HAP-1 (cell line): ENCODE measurements around the gene OR2D3.
"Not testable (repeated sequence)": the region's sequence is repeated elsewhere in the genome, so short reads cannot be mapped to it uniquely, and the experiment has no call there.

Experiments
- DNase-seq, 2 experiments: peaks; one replicate each; pipeline ENCODE4 v3.0.0-alpha.2; 2016 to 2020; ENCODE audit warnings: low spot score in 2 of 2
- H3K27me3 ChIP-seq: fragments of 250-450 bp; sonication (Bioruptor Pico); 2 replicates; pipeline ENCODE4 v1.5.1; 2020; ENCODE audit warnings: low read depth, mild to moderate bottlenecking, moderate library complexity
- H3K36me3 ChIP-seq: fragments of 250-450 bp; sonication (Bioruptor Pico); replicated peaks from 2 replicates; pipeline ENCODE4 v1.5.1; 2020; ENCODE audit warnings: mild to moderate bottlenecking
- H3K4me1 ChIP-seq: fragments of 250-450 bp; sonication (Bioruptor Pico); 2 replicates; pipeline ENCODE4 v1.5.1; 2020; ENCODE audit warnings: mild to moderate bottlenecking
- H3K4me3 ChIP-seq: fragments of 250-450 bp; sonication (Bioruptor Pico); 2 replicates; pipeline ENCODE4 v1.5.1; 2020; ENCODE audit warnings: mild to moderate bottlenecking, moderate library complexity
- H3K9me3 ChIP-seq: fragments of 250-450 bp; sonication (Bioruptor Pico); 2 replicates; pipeline ENCODE4 v1.5.1; 2020; ENCODE audit warnings: mild to moderate bottlenecking, moderate library complexity
- in situ Hi-C: fragments of 300-500 bp; cut with MboI; formaldehyde crosslinking; loops from 3 replicates; pipeline ENCODE4 v1.14.3; 2020; ENCODE audit warnings: low sequenced_read_pairs, inconsistent platforms, mixed read lengths

The OR2D3 gene

GRCh38 chr11:6904804-6905203, 16.0 kb upstream of the OR2D3 start:
- H3K4me1 ChIP-seq, H3K27me3 ChIP-seq, H3K9me3 ChIP-seq, H3K36me3 ChIP-seq, DNase-seq, H3K4me3 ChIP-seq, in situ Hi-C loops: not testable (repeated sequence)

GRCh38 chr11:6911378-6911777, 9.4 kb upstream of the OR2D3 start:
- Histone ChIP-seq H3K27me3 (no peaks in the 10 kb centered on the region), H3K4me1 (no peaks in the 10 kb centered on the region; the same call in 1 of the 2 replicates), H3K9me3 (no peaks in the 10 kb centered on the region), H3K4me3 (no peak overlapping the region), H3K36me3 (no peaks in the 10 kb centered on the region)
- in situ Hi-C loops = no loop called here
- DNase-seq = no peak

GRCh38 chr11:6911948-6912347, 8.9 kb upstream of the OR2D3 start:
- Histone ChIP-seq H3K36me3 (no peaks in the 10 kb centered on the region), H3K9me3 (no peaks in the 10 kb centered on the region), H3K27me3 (no peaks in the 10 kb centered on the region), H3K4me3 (no peak overlapping the region), H3K4me1 (no peaks in the 10 kb centered on the region; the same call in 1 of the 2 replicates)
- in situ Hi-C loops = no loop called here
- DNase-seq = no peak

GRCh38 chr11:6919698-6920097, 1.1 kb upstream of the OR2D3 start:
- H3K4me1 ChIP-seq = no peaks in the 10 kb centered on the region
- in situ Hi-C loops = no loop called here
- DNase-seq = no peak
- H3K27me3 ChIP-seq = no peaks in the 10 kb centered on the region
- no peaks in the 10 kb centered on the region for H3K9me3 ChIP-seq
- H3K4me3 ChIP-seq = no peak overlapping the region
- H3K36me3 ChIP-seq = no peaks in the 10 kb centered on the region

GRCh38 chr11:6925007-6925577, 4.3 kb downstream of the OR2D3 start:
- Histone ChIP-seq H3K9me3 (no peaks in the 10 kb centered on the region), H3K27me3 (no peaks in the 10 kb centered on the region), H3K4me1 (peaks cover 10% of the 10 kb centered on the region), H3K36me3 (no peaks in the 10 kb centered on the region), H3K4me3 (no peak overlapping the region)
- DNase-seq = no peak
- in situ Hi-C loops = no loop called here

GRCh38 chr11:6925636-6926207, 4.9 kb downstream of the OR2D3 start:
- in situ Hi-C loops = no loop called here
- Histone ChIP-seq H3K4me3 (peak overlapping the region; percentile 71), H3K27me3 (no peaks in the 10 kb centered on the region), H3K4me1 (peaks cover 10% of the 10 kb centered on the region), H3K9me3 (no peaks in the 10 kb centered on the region), H3K36me3 (no peaks in the 10 kb centered on the region)
- DNase-seq = peak; percentile 54 to 55

- Histone ChIP-seq H3K4me1 (peaks cover 10% of the 10 kb centered on the region), H3K9me3 (no peaks in the 10 kb centered on the region), H3K27me3 (no peaks in the 10 kb centered on the region), H3K4me3 (peak within 1 kb of the TSS; percentile 71), H3K36me3 (no peaks in the 10 kb centered on the region)
- in situ Hi-C loops = no loop called here
- DNase-seq = peak; percentile 88 to 94
Measured at GRCh38 chr11:6926208-6927029, 5.6 kb downstream of the OR2D3 start, which contains the start of gene ZNF215. Gene ZNF215 (plus strand): TSS chr11:6926426. CDS start chr11:6932273, 5,847 bp downstream.

- Histone ChIP-seq H3K4me1 (peaks cover 10% of the 10 kb centered on the region), H3K36me3 (0 out of 2 replicates have a peak, but pooled peaks cover 3% of the 10 kb centered on the region), H3K27me3 (no peaks in the 10 kb centered on the region), H3K4me3 (peak overlapping the region; percentile 71), H3K9me3 (no peaks in the 10 kb centered on the region)
- in situ Hi-C loops = no loop called here
- no peak for DNase-seq
Measured at GRCh38 chr11:6927030-6927617, 6.3 kb downstream of the OR2D3 start.

- H3K4me1 ChIP-seq = peaks cover 10% of the 10 kb centered on the region
- no peak overlapping the region for H3K4me3 ChIP-seq
- no peak for DNase-seq
- in situ Hi-C loops = no loop called here
- H3K9me3 ChIP-seq = no peaks in the 10 kb centered on the region
- no peaks in the 10 kb centered on the region for H3K27me3 ChIP-seq
- peaks cover 11% of the 10 kb centered on the region for H3K36me3 ChIP-seq
Measured at GRCh38 chr11:6928916-6929315, 8.1 kb downstream of the OR2D3 start.

- Histone ChIP-seq H3K4me1 (peaks cover 6% of the 10 kb centered on the region; the same call in 1 of the 2 replicates), H3K9me3 (no peaks in the 10 kb centered on the region), H3K36me3 (peaks cover 12% of the 10 kb centered on the region), H3K27me3 (no peaks in the 10 kb centered on the region), H3K4me3 (no peak overlapping the region)
- no peak for DNase-seq
- in situ Hi-C loops = no loop called here
Measured at GRCh38 chr11:6931146-6931713, 10.4 kb downstream of the OR2D3 start.

- no peaks in the 10 kb centered on the region for H3K9me3 ChIP-seq
- H3K27me3 ChIP-seq = no peaks in the 10 kb centered on the region
- H3K4me1 ChIP-seq = peaks cover 6% of the 10 kb centered on the region; the same call in 1 of the 2 replicates
- H3K4me3 ChIP-seq = no peak overlapping the region
- in situ Hi-C loops = no loop called here
- no peak for DNase-seq
- peaks cover 12% of the 10 kb centered on the region for H3K36me3 ChIP-seq
Measured at GRCh38 chr11:6932145-6932544, 11.3 kb downstream of the OR2D3 start.

GRCh38 chr11:6941970-6942369, 21.2 kb downstream of the OR2D3 start:
- H3K27me3 ChIP-seq = no peaks in the 10 kb centered on the region
- no peak for DNase-seq
- peaks cover 11% of the 10 kb centered on the region for H3K36me3 ChIP-seq
- H3K9me3 ChIP-seq = no peaks in the 10 kb centered on the region
- H3K4me1 ChIP-seq = no peaks in the 10 kb centered on the region
- in situ Hi-C loops = no loop called here
- H3K4me3 ChIP-seq = no peak overlapping the region

- Histone ChIP-seq H3K36me3 (peaks cover 11% of the 10 kb centered on the region), H3K4me1 (no peaks in the 10 kb centered on the region), H3K9me3 (no peaks in the 10 kb centered on the region), H3K4me3 (no peak overlapping the region), H3K27me3 (no peaks in the 10 kb centered on the region)
- in situ Hi-C loops = no loop called here
- no peak for DNase-seq
Measured at GRCh38 chr11:6943131-6943530, 22.3 kb downstream of the OR2D3 start.
